Measurements from ENCODE around the gene EGFL6.
"Not testable (repeated sequence)": the region's sequence is repeated elsewhere in the genome, so short reads cannot be mapped to it uniquely, and the experiment has no call there.

Gene EGFL6

DNA sequence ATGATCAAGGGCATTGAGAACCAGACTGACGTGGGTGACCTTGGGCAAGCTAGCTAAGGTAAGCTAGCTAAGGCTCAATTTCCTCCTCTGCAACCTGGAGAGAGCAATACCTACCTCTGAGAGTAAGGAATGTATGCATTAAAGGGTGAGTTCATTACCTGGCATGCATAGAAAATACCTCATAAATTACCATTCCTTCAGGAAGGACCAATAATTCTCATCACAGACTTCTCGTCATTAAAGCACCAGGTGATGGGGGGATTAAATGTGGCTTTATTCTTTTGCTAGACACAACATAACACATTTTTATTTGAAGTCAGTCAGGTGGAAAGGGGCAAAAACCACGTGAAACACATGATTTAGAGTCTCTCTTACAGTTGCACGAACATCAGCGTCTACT lies 21.5 kb downstream of the EGFL6 start:
- no peak for DNase-seq (ENCODE audit: low spot score)

DNA sequence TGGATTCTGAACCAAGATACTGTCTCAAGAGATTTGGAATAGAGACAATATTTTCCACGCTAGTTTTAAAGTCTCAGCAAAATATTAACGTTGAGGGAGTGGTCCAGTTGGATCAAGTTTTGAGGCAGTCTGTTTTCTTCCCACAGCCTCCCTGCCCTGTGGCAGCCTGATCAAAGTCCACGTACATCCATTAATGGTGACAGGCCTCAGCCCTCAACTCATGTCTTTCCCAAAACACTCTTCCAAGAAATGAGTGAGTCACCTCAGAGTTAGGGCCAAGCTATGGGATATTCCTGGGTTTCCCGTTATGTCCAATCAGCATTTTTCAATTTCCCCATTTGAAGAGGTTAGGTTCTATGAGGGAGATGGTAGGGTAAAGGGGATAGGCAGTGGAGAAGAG lies 28.5 kb downstream of the EGFL6 start:
- no peak for DNase-seq (ENCODE audit: low spot score)

DNA sequence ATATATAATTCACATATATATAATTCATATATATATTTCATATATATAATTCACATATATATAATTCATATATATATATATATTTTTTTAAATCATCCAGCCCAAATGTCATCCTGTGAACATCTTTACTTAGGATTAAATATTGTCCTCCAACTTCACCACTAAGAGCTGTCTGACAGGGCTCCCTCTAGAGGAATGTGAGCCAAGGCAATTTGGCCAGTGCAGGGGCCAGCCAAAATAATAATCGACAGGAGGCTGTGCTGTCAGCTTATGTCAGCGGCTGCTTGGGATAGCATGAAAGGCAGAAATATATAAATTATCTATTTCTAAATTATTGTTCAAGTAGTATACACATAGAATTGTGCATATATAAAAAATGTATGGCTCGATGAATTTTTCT lies 29.5 kb downstream of the EGFL6 start:
- peak; percentile 8 for DNase-seq (ENCODE audit: low spot score)

DNA sequence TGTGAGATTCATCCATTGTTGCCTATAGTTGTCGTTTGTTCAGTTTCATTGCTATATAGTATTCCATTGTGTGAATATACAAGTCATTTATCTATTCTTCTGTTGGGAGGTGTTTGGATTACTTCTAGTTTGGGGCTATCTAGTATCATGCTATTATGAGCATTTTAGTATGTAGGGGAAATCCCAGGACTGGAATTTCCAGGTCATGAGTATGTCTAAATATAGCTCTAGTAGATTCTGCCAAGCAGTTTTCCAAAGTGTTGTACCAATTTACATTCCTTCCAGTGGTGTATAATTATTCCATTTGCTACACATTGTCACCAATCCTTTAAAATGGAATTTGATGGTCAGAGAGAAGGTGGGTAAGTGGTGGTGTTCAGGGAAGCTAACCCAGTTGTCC lies 30.1 kb downstream of the EGFL6 start:
- no peak for DNase-seq (ENCODE audit: low spot score)

DNA sequence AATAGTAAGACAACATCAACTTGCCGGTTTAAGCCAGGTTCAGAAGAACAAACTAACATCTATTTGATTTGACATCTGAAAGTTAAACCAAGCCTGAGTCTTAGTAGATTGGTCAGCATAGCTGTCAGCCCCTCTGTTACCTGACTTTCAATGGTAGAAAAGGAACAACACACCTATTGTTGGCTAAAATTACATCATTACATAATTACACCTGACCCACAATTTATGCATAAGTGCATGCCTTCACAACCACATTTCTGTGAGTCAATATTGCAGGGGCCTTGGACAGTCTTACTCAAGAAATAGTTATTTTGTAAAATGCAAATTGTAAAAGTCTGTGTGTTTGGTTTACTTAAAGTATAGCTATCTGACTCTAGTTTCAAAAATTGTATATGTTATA lies 36.2 kb downstream of the EGFL6 start:
- no peak for DNase-seq (ENCODE audit: low spot score)

DNA sequence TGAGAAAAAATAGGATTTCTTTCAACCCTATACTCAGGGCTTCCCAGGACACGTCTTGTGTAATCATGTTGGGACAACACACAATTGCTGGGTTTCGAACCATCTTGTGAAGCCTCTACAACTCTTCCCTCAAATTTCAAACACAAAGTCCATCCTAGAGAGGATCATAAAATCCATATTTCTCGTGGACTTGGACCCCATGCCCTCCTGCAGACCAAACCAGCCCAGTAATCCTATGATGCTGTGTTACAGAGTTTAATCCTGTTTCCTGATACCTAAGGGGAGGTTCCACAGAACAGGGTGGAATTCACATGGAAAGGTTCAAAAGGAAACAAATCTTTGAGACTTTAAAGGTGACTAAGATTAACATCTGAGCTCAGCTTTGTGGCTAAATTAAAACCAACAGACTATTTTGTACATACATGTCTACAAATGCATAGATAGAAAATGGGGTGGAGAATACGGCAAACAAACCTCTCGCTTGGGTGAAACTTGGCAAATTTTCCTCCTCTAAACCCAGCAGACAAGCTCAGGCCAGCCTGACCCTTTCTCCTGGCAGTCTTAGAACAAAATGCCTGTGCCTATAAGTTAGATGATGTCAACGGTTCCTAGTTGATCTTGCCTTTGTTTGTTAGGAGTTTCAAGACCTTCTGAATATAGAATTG lies 38.1 kb downstream of the EGFL6 start:
- DNase-seq (ENCODE audit: low spot score): no peak

DNA sequence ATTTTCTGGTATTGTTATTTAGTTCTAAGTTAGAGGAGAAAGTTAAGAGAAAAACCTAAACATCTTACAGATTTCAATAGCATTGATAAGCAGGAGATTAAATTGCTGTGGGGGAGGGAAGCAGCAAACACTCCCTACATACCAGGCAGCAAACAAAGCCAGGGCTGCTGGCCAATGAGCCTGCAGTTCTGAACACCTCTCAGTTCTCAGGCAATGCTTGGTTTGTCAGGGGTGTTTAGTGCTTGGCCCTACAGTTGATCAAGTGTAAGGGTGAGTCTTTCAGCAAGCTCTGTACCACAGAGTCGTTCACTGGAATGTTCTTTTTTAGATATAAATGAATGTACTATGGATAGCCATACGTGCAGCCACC lies 38.6 kb downstream of the EGFL6 start:
- DNase-seq (ENCODE audit: low spot score): no peak

DNA sequence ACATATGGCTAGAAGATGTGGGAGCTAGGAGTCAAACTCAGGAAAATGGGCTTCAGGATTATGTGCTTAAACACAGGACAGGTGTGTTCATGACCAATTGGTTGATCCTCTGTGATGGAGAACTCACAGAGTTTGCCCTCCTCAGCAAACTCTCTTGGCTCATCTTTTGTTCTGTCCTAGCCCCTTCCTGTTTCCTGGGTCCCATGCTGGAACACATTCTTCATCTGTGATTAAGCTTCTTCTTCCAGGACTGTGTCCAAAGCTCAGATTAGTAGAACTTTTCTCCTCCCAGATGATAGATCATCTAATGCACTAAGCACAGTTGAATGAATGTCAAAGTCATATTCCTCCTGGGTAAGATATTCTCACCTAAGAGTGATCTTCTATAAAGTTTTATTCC lies 44.8 kb downstream of the EGFL6 start:
- no peak for DNase-seq (ENCODE audit: low spot score)

DNA sequence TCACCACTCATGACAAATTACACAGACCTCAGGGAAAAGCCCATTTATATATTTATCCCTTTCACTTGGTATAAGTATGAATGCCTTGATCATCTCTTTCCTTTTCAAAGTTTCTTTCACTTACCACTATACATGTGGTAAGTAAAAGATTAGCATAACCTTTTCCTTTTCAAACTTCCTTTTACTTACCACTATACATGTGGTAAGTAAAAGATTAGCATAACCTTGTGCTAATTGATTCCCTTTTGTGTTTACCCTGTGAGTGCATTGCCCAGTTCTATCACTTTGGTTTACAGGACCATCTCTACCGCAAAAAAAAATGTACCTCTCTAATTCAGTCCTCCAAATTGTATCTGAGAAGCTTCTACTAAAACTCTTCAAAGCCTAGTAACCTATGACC lies 50.8 kb downstream of the EGFL6 start:
- no peak for DNase-seq (ENCODE audit: low spot score)

DNA sequence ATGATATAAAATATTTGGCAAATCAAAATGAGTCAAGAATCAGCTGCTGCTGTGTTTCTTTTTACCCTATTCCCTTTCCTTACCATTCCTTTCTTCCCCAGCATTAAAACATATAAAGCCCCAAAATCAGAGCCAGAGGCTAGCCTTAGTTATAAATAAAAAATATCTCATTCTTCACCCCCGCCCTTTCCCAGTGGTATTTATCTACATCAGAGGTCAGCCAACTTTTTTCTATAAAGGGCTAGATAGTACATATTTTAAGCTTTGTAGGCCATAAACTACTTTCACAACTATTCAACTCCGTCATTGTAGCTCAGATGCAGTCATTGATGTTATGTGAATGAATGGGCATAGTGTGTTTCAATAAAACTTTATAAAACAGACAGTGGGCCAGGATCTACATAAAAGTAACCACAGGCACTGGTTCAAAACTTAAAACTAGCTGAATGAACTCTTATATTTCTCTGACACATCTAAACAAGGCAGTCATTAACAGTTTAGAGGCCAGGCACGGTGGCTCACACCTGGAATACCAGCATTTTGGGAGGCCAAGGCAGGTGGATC lies 53.1 kb downstream of the EGFL6 start:
- DNase-seq (ENCODE audit: low spot score): no peak

DNA sequence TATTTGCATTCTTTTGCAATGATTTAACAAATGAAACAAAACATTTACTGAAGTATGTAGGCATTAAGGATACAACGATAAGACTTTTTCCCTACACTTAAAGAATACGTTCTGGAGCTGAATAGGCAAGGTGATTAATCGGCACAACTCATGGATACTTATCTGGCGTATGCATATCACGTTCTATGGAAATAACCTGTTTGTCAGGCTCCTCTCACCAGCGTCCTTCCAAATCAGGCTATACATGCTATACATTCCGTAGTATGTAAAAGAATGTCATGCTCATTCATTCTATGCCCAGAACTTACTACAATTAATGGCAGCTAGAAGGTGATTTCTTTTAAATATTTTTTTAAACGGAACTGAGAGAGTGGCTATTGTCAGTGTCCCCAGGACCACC lies 57.9 kb downstream of the EGFL6 start:
- DNase-seq (ENCODE audit: low spot score): no peak

DNA sequence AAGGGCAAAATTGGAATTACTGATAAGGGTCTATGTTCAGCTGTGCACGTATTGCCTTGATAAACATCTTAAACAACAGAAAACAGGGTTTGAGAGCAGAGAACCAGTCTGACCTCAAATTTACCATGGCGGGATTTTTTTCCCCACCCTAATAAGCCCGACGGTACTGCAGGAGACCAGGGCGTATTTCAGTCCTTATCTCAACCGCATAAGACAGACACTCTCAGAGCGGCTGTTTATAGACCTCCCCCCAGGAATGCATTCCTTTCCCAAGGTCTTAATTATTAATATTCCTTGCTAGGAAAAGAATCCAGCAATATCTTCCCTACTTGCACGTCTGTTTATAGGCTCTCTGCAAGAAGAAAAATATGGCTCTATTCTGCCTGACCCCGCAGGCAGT lies 67.8 kb downstream of the EGFL6 start:
- DNase-seq (ENCODE audit: low spot score): not testable (repeated sequence)

DNA sequence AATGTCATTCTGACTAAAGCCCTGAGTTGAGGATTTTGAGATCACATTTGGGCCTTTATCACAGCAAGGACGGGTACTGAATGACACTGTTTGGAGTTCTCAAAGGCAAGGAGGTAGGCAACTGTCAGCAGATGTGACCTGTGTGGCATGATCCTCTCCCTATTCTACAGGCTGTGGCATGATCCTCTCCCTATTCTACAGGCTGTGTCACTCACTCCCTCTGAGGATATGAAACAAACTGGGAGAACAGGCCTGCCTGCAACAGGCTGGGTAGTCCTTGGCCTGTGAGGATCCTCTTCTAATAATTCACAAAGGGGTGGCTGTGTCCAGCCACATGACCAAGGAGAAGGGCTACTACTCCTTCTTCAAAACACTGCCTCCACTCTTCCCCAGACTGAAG lies 68.6 kb downstream of the EGFL6 start:
- no peak for DNase-seq (ENCODE audit: low spot score)

DNA sequence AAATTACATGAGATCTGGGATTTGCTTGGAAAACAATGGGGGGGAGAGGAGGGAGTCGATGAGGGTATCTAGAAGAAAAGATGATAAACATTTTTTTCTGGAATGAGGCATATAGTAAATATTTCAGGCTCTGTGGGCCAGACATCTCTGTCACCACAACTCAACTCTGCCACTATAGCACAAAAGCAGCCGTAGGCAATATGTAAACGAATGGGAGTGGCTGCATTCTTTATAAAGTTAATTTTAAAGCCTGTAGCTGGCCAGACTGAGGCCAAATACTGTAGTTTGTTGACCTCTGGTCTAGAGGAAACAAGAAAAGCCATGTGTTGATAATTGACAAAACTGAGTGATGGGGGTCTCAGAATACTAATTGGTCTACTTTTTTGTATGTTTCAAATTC lies 69.4 kb downstream of the EGFL6 start:
- DNase-seq (ENCODE audit: low spot score): no peak

DNA sequence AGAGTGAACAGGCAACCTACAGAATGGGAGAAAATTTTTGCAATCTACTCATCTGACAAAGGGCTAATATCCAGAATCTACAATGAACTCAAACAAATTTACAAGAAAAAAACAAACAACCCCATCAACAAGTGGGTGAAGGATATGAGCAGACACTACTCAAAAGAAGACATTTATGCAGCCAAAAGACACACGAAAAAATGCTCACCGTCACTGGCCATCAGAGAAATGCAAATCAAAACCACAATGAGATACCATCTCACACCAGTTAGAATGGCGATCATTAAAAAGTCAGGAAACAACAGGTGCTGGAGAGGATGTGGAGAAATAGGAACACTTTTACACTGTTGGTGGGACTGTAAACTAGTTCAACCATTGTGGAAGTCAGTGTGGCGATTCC lies 72.3 kb downstream of the EGFL6 start:
- DNase-seq (ENCODE audit: low spot score): not testable (repeated sequence)

DNA sequence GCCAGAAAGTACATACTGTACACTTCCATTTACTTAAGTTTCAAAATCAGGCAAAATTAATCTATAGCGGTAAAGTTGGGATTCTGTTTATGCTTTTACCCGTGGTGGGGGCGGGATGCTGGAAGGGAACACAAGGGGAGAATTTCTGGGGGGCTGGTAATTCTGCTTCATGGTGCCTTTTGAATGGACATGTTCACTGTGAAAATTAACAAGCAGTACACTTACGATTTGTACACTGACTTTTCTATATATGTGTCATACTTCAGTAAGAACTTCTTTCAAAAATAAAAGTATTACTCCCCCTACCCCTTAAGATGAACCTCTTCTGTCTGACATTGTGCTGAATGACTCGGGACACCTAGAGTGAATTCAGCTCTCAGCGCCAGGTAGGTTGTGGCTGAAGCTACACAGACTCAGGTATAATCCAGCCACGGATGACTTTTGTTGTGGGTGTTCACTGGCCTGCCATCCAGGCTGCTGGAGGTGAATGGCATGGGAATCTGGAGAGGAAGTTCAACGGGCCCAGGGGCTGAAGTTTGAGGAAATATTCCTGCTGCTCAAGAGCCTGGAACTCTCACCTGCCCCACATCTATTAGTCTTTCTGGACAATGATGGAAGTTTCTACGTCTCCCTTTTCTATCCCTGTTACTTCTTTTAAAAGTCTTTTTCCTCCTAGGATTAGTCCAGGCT lies 76.2 kb downstream of the EGFL6 start:
- DNase-seq (ENCODE audit: low spot score): no peak

DNA sequence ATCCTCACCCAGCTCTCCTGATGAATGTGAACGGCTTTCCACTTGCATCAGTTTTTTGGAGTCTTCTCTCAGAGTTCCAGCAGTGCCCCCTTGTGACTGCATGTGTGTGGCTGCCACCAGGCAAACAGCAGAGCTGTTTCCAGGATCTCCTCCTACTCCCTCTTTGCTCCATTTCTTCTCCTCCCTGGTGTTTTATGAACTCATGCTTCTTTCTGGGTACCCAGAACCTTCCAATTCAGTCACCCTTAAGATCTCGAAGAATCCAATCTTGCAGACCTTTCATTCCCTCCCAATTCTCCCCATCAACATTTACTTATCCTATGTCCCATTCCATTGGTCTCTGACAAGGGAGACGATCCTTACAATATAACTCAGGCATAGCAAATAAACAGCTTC lies 76.8 kb downstream of the EGFL6 start:
- DNase-seq (ENCODE audit: low spot score): peak; percentile 87

DNA sequence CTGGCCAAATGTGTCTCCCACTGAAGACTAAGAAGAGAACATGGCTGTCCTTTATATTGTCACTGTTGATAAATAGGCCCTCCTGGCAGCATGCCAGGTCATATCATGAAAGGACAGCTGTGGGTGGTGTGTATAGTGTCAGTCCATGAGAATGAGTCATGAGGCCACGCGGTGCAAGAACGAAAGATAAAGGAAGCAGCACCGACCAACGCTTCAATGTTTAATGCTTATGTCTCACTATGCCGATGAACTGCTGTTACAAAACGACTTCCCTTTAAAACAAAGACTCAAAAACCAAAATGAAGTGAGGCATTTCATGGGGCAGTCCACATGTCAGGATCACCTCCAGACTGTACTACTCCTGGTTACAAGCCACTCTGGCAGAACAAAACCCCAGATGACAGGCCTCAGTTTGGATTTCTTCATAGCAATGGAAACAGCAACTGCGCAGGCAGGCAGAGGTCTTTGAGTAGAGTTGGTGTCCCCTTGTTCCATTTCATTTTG lies 78.4 kb downstream of the EGFL6 start:
- peak; percentile 97 for DNase-seq (ENCODE audit: low spot score)

DNA sequence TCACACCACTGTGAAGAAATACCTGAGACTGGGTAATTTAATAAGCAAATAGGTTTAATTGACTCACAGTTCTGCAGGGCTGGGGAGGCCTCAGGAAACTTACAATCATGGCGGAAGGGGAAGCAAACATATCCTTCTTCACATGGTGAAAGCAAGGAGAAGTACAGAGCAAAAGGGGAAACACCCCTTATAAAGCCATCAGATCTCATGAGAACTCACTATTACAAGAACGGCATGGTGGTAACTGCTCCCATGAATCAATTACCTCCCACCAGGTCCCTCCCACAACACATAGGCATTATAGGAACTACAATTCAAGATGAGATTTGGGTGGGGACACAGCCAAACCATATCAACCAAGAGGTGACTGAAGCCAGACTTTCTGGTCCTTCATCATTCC lies 78.9 kb downstream of the EGFL6 start:
- peak; percentile 59 for DNase-seq (ENCODE audit: low spot score)

DNA sequence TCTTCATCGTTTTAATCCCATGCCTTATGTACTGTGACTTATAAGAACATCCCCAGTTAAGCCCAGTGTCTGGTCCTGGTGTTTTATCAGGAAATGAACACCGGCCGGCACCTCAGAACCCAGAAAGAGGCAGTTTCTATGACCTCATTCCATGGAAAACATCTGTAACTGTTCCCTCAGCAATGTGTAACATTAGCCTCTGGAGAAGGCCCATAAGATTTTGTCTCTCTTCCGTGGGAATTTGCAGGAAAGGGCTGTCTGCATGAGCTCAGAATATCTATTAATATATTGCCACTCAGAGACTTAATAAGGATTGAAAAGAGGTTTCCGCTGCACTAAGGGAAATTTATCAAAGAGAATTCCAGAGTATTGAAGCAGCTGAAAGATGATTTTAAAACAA lies 80.4 kb downstream of the EGFL6 start:
- no peak for DNase-seq (ENCODE audit: low spot score)

DNA sequence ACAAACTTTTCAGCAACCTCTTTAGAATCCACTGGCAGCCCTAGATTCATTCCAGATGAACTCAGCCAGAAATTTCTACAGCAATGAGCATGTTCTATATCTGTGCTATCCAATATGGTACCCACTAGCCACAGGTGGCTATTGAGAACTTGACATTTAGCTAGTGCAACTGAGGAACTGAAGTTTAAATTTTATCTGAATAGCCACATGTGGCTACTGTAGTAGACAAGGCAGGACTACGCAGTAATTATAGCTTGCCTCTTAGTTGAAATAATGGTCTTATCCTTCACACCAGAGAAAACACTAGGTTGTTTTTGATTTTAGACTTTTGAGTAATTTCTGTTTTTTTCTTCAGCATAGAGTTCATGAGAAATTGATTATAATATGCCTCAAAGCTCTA lies 80.9 kb downstream of the EGFL6 start:
- DNase-seq (ENCODE audit: low spot score): peak; percentile 31

DNA sequence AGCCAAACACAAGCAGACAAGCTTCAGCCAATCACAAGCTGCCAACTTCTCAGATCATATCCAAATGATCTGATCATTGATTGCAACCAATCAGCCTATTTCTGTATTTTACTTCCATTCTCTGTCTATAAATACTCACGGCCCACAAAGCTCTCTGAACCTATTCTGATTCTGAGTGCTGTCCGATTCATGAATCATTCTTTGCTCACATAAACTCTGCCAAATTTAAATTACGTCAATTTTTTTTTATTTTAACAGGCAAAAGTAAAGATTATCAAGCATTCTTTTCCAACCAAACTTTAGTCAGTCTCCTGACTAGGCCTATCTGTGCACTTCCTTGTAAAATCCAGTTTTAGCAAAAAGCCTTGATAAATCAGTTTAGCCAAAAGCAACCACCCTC lies 81.7 kb downstream of the EGFL6 start:
- DNase-seq (ENCODE audit: low spot score): no peak

DNA sequence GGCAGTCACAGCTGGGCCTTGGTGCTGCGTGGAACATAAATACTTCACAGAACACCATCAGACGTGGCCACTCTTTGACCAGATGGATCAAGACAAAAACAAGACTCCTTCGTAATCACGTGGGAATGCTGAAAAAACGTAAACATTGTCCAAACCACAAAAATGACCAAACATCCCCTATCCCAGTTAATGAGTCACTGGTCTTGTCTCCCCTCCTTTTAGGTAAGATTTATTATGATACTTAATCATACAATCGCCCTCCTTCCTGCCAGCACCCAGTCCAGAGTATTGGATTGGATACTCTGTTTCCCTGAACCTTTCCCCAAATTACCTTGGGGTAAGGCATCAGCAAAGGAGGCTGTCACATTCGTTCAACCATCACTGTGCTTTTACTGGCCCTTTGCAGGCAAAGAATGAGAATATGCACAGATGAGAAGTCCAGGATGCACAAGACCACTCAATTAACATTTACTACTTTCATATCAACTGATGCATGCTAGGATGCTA lies 82.9 kb downstream of the EGFL6 start:
- DNase-seq (ENCODE audit: low spot score): peak; percentile 70
